Heart left ventricle (tissue), 16 donors: ENCODE results near the gene VGLL4. TPM values are rescaled to one million over a fixed set of nuclear protein-coding genes. Genes with fewer than 3 reads are reported as not detected.

Experiments used
- ATAC-seq, 4 donors: fragments of 200-7000 bp; cut with Tn5 transposase; one replicate each; pipeline ENCODE4 v1.9.1; 2020 to 2022; ENCODE audit warnings: moderate library complexity in 4 of 4, mild to moderate bottlenecking in 3 of 4, moderate number of reproducible peaks in 1 of 4
- DNase-seq, 5 donors: peaks; one replicate each; pipeline ENCODE4 v3.0.0-alpha.2; 2020
- H3K27ac ChIP-seq, 12 donors: fragments of 200-600 bp; sonication (generic) in 4 of 12; one replicate each; pipeline versions ENCODE4 v1.5.0 to v1.8.0; 2016 to 2022; ENCODE audit warnings: mild to moderate bottlenecking in 2 of 12
- H3K27me3 ChIP-seq, 9 donors: fragments of 200-600 bp; sonication (generic) in 2 of 9; one replicate each; pipeline versions ENCODE4 v1.5.1 to v1.8.0; 2016 to 2022; ENCODE audit warnings: mild to moderate bottlenecking in 3 of 9
- H3K36me3 ChIP-seq, 9 donors: fragments of 200-600 bp; sonication (generic) in 2 of 9; one replicate each; pipeline versions ENCODE4 v1.5.0 to v1.8.0; 2018 to 2022; ENCODE audit warnings: mild to moderate bottlenecking in 2 of 9
- H3K4me1 ChIP-seq, 12 donors: fragments of 200-600 bp; sonication (generic) in 4 of 12; one replicate each; pipeline versions ENCODE4 v1.5.0 to v1.8.0; 2016 to 2022; ENCODE audit warnings: mild to moderate bottlenecking in 3 of 12
- H3K4me3 ChIP-seq, 12 donors: fragments of 200-600 bp; sonication (generic) in 4 of 12; one replicate each; pipeline versions ENCODE4 v1.5.0 to v1.8.0; 2017 to 2022; ENCODE audit warnings: mild to moderate bottlenecking in 9 of 12, moderate library complexity in 4 of 12
- H3K9me3 ChIP-seq, 12 donors: fragments of 200-600 bp; sonication (generic) in 4 of 12; one replicate each; pipeline versions ENCODE4 v1.5.0 to v1.8.0; 2016 to 2022; ENCODE audit warnings: mild to moderate bottlenecking in 1 of 12
- POLR2A ChIP-seq, 2 donors: fragments of 450-650 bp; IDR thresholded peaks; one replicate each; pipeline ENCODE4 v1.6.1; 2017; ENCODE audit warnings: antibody characterized with exemption in 2 of 2, mild to moderate bottlenecking in 2 of 2, moderate library complexity in 2 of 2
- WGBS, 4 donors: extraction: QIAGEN DNeasy Blood & Tissue Kit in 2 of 4; methylation state at CpG; one replicate each; pipeline versions ENCODE4 v1.1.5 to v1.1.7; 2013 to 2018; 5-methylcytosine and 5-hydroxymethylcytosine counted together
- intact Hi-C, 10 donors: fragments of 100-400 bp; cut with DNase I; formaldehyde crosslinking; loops; one replicate each; pipeline versions ENCODE4 v1.11.1 to v1.14.2; 2022
- polyA plus RNA-seq, 2 donors: library from polyadenylated mRNA; stranded (reverse); fragments of 200-250 nt; gene quantifications; one replicate each; pipeline ENCODE4 v1.2.3, GENCODE V29; 2013
- total RNA-seq, 9 donors: library from RNA; depleted of rRNA in 2 of 9; stranded (reverse); fragments of >200 nt in 2 of 9; fragmentation: NEBNext Ultra II Directional in 3 of 9; extraction: Animal tissue kit (Norgen Biotek cat#: 25700) in 3 of 9; gene quantifications; one replicate each; pipeline versions ENCODE4 v1.1.0 to v1.2.4, GENCODE V29; 2016 to 2023
- TF ChIP-seq, protein P1 (sequence below), 12 donors: fragments of 200-600 bp; sonication (generic) in 4 of 12; IDR thresholded peaks; one replicate each; pipeline versions ENCODE4 v1.5.0 to v1.8.0; 2018 to 2022; ENCODE audit warnings: antibody characterized with exemption in 12 of 12, mild to moderate bottlenecking in 5 of 12
- donor health status: ischemic (EF 13 %, LVEDD 7.1; RV severe dilation, severe dysfunction).
- donor health status: healthy with polysubstance abuse.
- donor health status: DM: no; HTN: yes; CAD: no.
- donor health status: DM: no; HTN: no; CAD: no.
- donor health status: ischemic (EF 25% LVEDD 6.9; RV normal size, moderate dysfunction).
- donor health status: ischemic (EF 25% LVEDD 5.7; RV mildly dilated, moderate dysfunction).
- donor health status: healthy.
- donor health status: DM: yes; HTN: yes; CAD: no.
- donor health status: ischemic (EF 35%, LVEDD 5.7; RV mildly dilated, moderate dysfunction).
- donor health status: nonischemic (EF 11% LVEDD 7.7; RV severe dilation, severe dysfunction).
- donor health status: DM: yes; HTN: yes; CAD: no.
- donor health status: PGD.
- donor health status: ischemic (EF 29% LVEDD 5.4; RV normal size, mild dysfunction).
- donor health status: nonischemic (EF 23%, LVEDD 6.1; RV moderate dilation, normal function).

Gene VGLL4
- total and polyA plus RNA-seq, 11 donors = 24.0 to 40.4 (median 27.0) TPM

DNA sequence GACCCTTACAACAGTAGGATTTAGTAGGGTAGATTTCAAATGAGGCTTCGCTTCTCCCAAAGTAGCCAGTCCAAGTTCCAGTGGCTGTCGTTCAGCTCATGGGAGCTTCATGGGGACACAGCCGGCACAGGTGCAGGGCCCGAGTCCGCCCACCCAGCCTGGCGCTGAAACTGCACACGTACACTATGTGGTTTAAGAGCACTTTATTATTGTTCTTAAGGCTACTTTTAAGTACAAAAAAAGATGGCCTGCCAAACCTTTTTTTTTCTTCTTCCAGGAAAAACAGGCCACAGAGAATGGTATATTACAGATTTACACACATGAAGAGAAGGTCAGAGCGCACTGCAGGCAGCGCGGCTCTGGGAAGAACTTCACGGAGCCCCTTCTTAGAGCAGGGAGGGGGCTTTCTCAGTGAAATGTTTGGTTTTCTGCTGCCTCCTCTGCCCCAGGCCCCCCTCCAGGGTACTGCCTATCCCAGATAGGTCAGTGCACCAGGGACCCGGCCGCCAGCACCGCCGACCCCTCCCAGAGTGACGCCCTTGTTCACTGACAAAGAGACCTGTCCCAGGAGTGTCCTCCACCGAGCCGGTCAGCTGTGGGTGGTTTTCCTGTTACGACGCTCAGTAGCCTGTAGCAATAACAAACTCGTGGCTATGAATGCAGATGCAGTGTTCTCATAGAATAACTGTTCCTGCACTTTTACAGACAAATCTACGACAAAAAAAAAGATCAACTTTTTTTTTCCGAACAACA, 87.7 kb downstream of the VGLL4 start:
- H3K4me3 ChIP-seq = no peak overlapping the region
- peaks cover 15 to 85% (median 63%) of the 10 kb centered on the region in 12 donors for H3K4me1 ChIP-seq
- no peak for TF ChIP-seq POLR2A (IDR thresholded peaks at IDR 0.05)
- TF ChIP-seq, protein P1, sequence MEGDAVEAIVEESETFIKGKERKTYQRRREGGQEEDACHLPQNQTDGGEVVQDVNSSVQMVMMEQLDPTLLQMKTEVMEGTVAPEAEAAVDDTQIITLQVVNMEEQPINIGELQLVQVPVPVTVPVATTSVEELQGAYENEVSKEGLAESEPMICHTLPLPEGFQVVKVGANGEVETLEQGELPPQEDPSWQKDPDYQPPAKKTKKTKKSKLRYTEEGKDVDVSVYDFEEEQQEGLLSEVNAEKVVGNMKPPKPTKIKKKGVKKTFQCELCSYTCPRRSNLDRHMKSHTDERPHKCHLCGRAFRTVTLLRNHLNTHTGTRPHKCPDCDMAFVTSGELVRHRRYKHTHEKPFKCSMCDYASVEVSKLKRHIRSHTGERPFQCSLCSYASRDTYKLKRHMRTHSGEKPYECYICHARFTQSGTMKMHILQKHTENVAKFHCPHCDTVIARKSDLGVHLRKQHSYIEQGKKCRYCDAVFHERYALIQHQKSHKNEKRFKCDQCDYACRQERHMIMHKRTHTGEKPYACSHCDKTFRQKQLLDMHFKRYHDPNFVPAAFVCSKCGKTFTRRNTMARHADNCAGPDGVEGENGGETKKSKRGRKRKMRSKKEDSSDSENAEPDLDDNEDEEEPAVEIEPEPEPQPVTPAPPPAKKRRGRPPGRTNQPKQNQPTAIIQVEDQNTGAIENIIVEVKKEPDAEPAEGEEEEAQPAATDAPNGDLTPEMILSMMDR (IDR thresholded peaks at IDR 0.05) = no peak
- no peaks in the 10 kb centered on the region for H3K27me3 ChIP-seq
- 64 to 73% (median 69%) methylated on average over 23 of the region's 23 CpGs for WGBS, 4 donors
- ATAC-seq (peak in 1 of 4 donors; percentile 27), DNase-seq (peak in 3 of 5 donors; percentile 28 to 66 (median 43))
- peak overlapping the region in 11 of 12 donors; percentile 18 to 63 (median 54) for H3K27ac ChIP-seq
- H3K9me3 ChIP-seq = no peaks in the 10 kb centered on the region
- peaks cover 0 to 54% (median 33%) of the 10 kb centered on the region in 9 donors for H3K36me3 ChIP-seq
- intact Hi-C loops = loop anchor here in 2 of 10 donors (5.0 to 10.0 kb wide), 2 partner anchors 86 to 171 kb away; partner anchors contain the start of gene VGLL4 (in 1 of the 2)

DNA sequence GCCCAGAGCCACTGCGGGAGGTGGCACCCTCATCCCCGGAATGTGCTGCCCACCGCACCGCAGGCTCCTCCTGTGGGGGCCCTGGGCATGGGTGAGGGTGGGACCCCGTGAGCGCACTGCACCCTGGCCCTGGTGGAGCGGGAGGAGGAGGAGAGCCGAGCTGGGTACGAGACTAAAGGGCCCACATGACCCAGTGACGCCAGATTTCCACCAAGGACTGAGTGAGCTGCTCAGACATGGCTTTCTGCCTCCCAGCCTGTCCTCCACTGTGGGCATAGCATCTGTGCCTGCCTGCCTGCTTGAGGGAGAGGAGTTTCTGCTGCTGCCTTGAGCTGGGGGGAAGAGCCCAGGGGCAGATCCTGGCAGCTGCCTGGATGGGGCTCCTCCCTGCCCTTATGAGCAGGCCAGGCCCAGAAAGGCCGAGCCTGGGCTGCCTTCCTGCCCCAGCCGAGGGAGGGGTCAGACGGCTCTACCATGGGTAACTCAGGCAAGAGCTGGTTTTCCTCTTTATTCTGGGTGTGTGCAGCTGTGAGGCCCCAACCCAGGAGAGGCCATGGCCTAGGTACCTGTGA, 88.4 kb downstream of the VGLL4 start:
- intact Hi-C loops = loop anchor here in 2 of 10 donors (5.0 to 10.0 kb wide), 2 partner anchors 87 to 170 kb away; partner anchors contain the start of gene VGLL4 (in 1 of the 2)
- 75 to 90% (median 84%) methylated on average over 8 to 13 of the region's 13 CpGs for WGBS, 4 donors
- H3K9me3 ChIP-seq = no peaks in the 10 kb centered on the region
- no peaks in the 10 kb centered on the region for H3K27me3 ChIP-seq
- peak overlapping the region in 10 of 12 donors; percentile 18 to 63 (median 57) for H3K27ac ChIP-seq
- H3K36me3 ChIP-seq = peaks cover 0 to 54% (median 33%) of the 10 kb centered on the region in 9 donors
- TF ChIP-seq, protein P1 (IDR thresholded peaks at IDR 0.05) = no peak
- TF ChIP-seq POLR2A (IDR thresholded peaks at IDR 0.05) = no peak
- peak in 3 of 4 donors; percentile 15 to 29 (median 16) for ATAC-seq
- peaks cover 15 to 79% (median 57%) of the 10 kb centered on the region in 12 donors for H3K4me1 ChIP-seq
- DNase-seq = peak in 1 of 5 donors; percentile 56
- H3K4me3 ChIP-seq = no peak overlapping the region

DNA sequence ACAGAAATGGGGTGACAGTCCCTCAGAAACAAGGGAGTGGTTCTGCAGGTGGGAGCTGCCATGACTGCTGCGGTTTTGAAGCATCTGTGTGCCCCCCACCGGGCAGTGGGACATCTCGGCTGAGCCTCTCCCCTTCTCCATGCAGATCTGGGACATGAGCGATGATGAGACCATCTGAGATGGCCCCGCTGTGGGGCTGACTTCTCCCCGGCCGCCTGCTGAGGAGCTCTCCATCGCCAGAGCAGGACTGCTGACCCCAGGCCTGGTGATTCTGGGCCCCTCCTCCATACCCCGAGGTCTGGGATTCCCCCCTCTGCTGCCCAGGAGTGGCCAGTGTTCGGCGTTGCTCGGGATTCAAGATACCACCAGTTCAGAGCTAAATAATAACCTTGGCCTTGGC, 89.0 kb downstream of the VGLL4 start:
- Histone ChIP-seq H3K36me3 (peaks cover 0 to 54% (median 33%) of the 10 kb centered on the region in 9 donors), H3K27me3 (no peaks in the 10 kb centered on the region), H3K27ac (peak overlapping the region in 7 of 12 donors; percentile 25 to 63 (median 60)), H3K9me3 (no peaks in the 10 kb centered on the region), H3K4me1 (peaks cover 15 to 73% (median 55%) of the 10 kb centered on the region in 12 donors), H3K4me3 (no peak overlapping the region)
- TF ChIP-seq POLR2A (IDR thresholded peaks at IDR 0.05) = no peak
- DNase-seq (peak in 1 of 5 donors; percentile 47), ATAC-seq (no peak)
- intact Hi-C loops = loop anchor here in 2 of 10 donors (5.0 to 10.0 kb wide), 2 partner anchors 88 to 170 kb away; partner anchors contain the start of gene VGLL4 (in 1 of the 2)
- 84 to 96% (median 91%) methylated on average over 10 to 12 of the region's 12 CpGs for WGBS, 4 donors

DNA sequence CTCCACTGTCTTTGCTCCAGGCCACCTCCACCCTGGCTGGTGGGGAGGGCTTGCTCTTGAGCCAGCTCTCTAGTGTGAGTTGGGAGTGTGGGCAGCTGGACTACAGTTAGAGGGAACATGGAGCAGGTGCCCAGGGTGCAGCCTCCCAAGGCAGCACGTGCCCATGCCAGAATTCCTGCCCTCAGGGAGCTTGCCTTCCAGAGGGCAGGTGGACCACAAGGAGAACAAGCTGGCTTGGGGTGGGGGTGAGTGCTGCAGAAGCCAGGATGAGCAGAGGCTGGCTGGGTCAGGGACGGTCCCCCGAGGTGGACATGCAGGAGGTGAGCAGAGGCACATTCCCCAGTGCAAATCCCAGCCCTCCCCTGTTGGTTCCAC, 89.5 kb downstream of the VGLL4 start:
- Histone ChIP-seq H3K4me3 (no peak overlapping the region), H3K36me3 (peaks cover 0 to 49% (median 31%) of the 10 kb centered on the region in 9 donors), H3K27me3 (no peaks in the 10 kb centered on the region), H3K9me3 (no peaks in the 10 kb centered on the region), H3K4me1 (peaks cover 15 to 73% (median 52%) of the 10 kb centered on the region in 12 donors), H3K27ac (peak overlapping the region in 7 of 12 donors; percentile 6 to 63 (median 18))
- no peak for TF ChIP-seq POLR2A (IDR thresholded peaks at IDR 0.05)
- TF ChIP-seq, protein P1 (IDR thresholded peaks at IDR 0.05) = no peak
- DNase-seq (peak in 1 of 5 donors; percentile 21), ATAC-seq (peak in 2 of 4 donors; percentile 3 to 10)
- 81 to 100% (median 88%) methylated on average over 2 to 3 of the region's 3 CpGs for WGBS, 4 donors
- intact Hi-C loops = loop anchor here in 1 of 10 donors (10.0 kb wide), 1 partner anchor 169 kb away; no protein-coding TSS in a partner anchor
